Heart left ventricle (tissue), 16 donors: ENCODE measurements around the gene ACSL3. TPM values are rescaled to one million over a fixed set of nuclear protein-coding genes. Genes with fewer than 3 reads are reported as not detected.
A peak's percentile ranks its signal among the peaks of the same experiment; 100 is the strongest.

ENCODE experiments used
- ATAC-seq, 4 donors: fragments of 200-7000 bp; cut with Tn5 transposase; one replicate each; pipeline ENCODE4 v1.9.1; 2020 to 2022; ENCODE audit warnings: moderate library complexity in 4 of 4, mild to moderate bottlenecking in 3 of 4, moderate number of reproducible peaks in 1 of 4
- DNase-seq, 5 donors: peaks; one replicate each; pipeline ENCODE4 v3.0.0-alpha.2; 2020
- H3K27ac ChIP-seq, 12 donors: fragments of 200-600 bp; sonication (generic) in 4 of 12; one replicate each; pipeline versions ENCODE4 v1.5.0 to v1.8.0; 2016 to 2022; ENCODE audit warnings: mild to moderate bottlenecking in 2 of 12
- H3K27me3 ChIP-seq, 9 donors: fragments of 200-600 bp; sonication (generic) in 2 of 9; one replicate each; pipeline versions ENCODE4 v1.5.1 to v1.8.0; 2016 to 2022; ENCODE audit warnings: mild to moderate bottlenecking in 3 of 9
- H3K36me3 ChIP-seq, 9 donors: fragments of 200-600 bp; sonication (generic) in 2 of 9; one replicate each; pipeline versions ENCODE4 v1.5.0 to v1.8.0; 2018 to 2022; ENCODE audit warnings: mild to moderate bottlenecking in 2 of 9
- H3K4me1 ChIP-seq, 12 donors: fragments of 200-600 bp; sonication (generic) in 4 of 12; one replicate each; pipeline versions ENCODE4 v1.5.0 to v1.8.0; 2016 to 2022; ENCODE audit warnings: mild to moderate bottlenecking in 3 of 12
- H3K4me3 ChIP-seq, 12 donors: fragments of 200-600 bp; sonication (generic) in 4 of 12; one replicate each; pipeline versions ENCODE4 v1.5.0 to v1.8.0; 2017 to 2022; ENCODE audit warnings: mild to moderate bottlenecking in 9 of 12, moderate library complexity in 4 of 12
- H3K9me3 ChIP-seq, 12 donors: fragments of 200-600 bp; sonication (generic) in 4 of 12; one replicate each; pipeline versions ENCODE4 v1.5.0 to v1.8.0; 2016 to 2022; ENCODE audit warnings: mild to moderate bottlenecking in 1 of 12
- CTCF ChIP-seq, 12 donors: fragments of 200-600 bp; sonication (generic) in 4 of 12; IDR thresholded peaks; one replicate each; pipeline versions ENCODE4 v1.5.0 to v1.8.0; 2018 to 2022; ENCODE audit warnings: antibody characterized with exemption in 12 of 12, mild to moderate bottlenecking in 5 of 12
- POLR2A ChIP-seq, 2 donors: fragments of 450-650 bp; IDR thresholded peaks; one replicate each; pipeline ENCODE4 v1.6.1; 2017; ENCODE audit warnings: antibody characterized with exemption in 2 of 2, mild to moderate bottlenecking in 2 of 2, moderate library complexity in 2 of 2
- WGBS, 4 donors: extraction: QIAGEN DNeasy Blood & Tissue Kit in 2 of 4; methylation state at CpG; one replicate each; pipeline versions ENCODE4 v1.1.5 to v1.1.7; 2013 to 2018; 5-methylcytosine and 5-hydroxymethylcytosine counted together
- intact Hi-C, 10 donors: fragments of 100-400 bp; cut with DNase I; formaldehyde crosslinking; loops; one replicate each; pipeline versions ENCODE4 v1.11.1 to v1.14.2; 2022
- polyA plus RNA-seq, 2 donors: library from polyadenylated mRNA; stranded (reverse); fragments of 200-250 nt; gene quantifications; one replicate each; pipeline ENCODE4 v1.2.3, GENCODE V29; 2013
- total RNA-seq, 9 donors: library from RNA; depleted of rRNA in 2 of 9; stranded (reverse); fragments of >200 nt in 2 of 9; fragmentation: NEBNext Ultra II Directional in 3 of 9; extraction: Animal tissue kit (Norgen Biotek cat#: 25700) in 3 of 9; gene quantifications; one replicate each; pipeline versions ENCODE4 v1.1.0 to v1.2.4, GENCODE V29; 2016 to 2023
- donor health status: ischemic (EF 13 %, LVEDD 7.1; RV severe dilation, severe dysfunction).
- donor health status: healthy with polysubstance abuse.
- donor health status: DM: no; HTN: yes; CAD: no.
- donor health status: DM: no; HTN: no; CAD: no.
- donor health status: ischemic (EF 25% LVEDD 6.9; RV normal size, moderate dysfunction).
- donor health status: ischemic (EF 25% LVEDD 5.7; RV mildly dilated, moderate dysfunction).
- donor health status: healthy.
- donor health status: DM: yes; HTN: yes; CAD: no.
- donor health status: ischemic (EF 35%, LVEDD 5.7; RV mildly dilated, moderate dysfunction).
- donor health status: nonischemic (EF 11% LVEDD 7.7; RV severe dilation, severe dysfunction).
- donor health status: DM: yes; HTN: yes; CAD: no.
- donor health status: PGD.
- donor health status: ischemic (EF 29% LVEDD 5.4; RV normal size, mild dysfunction).
- donor health status: nonischemic (EF 23%, LVEDD 6.1; RV moderate dilation, normal function).

The ACSL3 gene
- total and polyA plus RNA-seq, 11 donors = 12.0 to 56.8 (median 51.9) TPM

GRCh38 chr2:222935688-222936298, 75.0 kb downstream of the ACSL3 start:
- no peak for TF ChIP-seq CTCF (IDR thresholded peaks at IDR 0.05)
- no peak for TF ChIP-seq POLR2A (IDR thresholded peaks at IDR 0.05)
- Histone ChIP-seq H3K4me3 (no peak overlapping the region), H3K9me3 (peaks cover 0 to 27% (median 17%) of the 10 kb centered on the region in 12 donors), H3K36me3 (peaks cover 0 to 94% (median 56%) of the 10 kb centered on the region in 9 donors), H3K27ac (no peak overlapping the region), H3K4me1 (peaks cover 0 to 3% (median 0%) of the 10 kb centered on the region in 12 donors), H3K27me3 (no peaks in the 10 kb centered on the region)
- WGBS, 4 donors = 93 to 98% (median 96%) methylated on average over 4 of the region's 4 CpGs
- intact Hi-C loops = no loop called here
- no peak for DNase-seq
- ATAC-seq = no peak

GRCh38 chr2:222936705-222937104, 75.9 kb downstream of the ACSL3 start:
- no peak overlapping the region for H3K4me3 ChIP-seq
- DNase-seq (no peak), ATAC-seq (no peak)
- TF ChIP-seq CTCF (IDR thresholded peaks at IDR 0.05) = no peak
- no peak for TF ChIP-seq POLR2A (IDR thresholded peaks at IDR 0.05)
- H3K27me3 ChIP-seq = no peaks in the 10 kb centered on the region
- peaks cover 0 to 93% (median 54%) of the 10 kb centered on the region in 9 donors for H3K36me3 ChIP-seq
- intact Hi-C loops = no loop called here
- H3K27ac ChIP-seq = no peak overlapping the region
- 91 to 98% (median 96%) methylated on average over 7 of the region's 7 CpGs for WGBS, 4 donors
- H3K4me1 ChIP-seq = peaks cover 0 to 3% (median 0%) of the 10 kb centered on the region in 12 donors
- H3K9me3 ChIP-seq = peaks cover 0 to 27% (median 17%) of the 10 kb centered on the region in 12 donors

DNA sequence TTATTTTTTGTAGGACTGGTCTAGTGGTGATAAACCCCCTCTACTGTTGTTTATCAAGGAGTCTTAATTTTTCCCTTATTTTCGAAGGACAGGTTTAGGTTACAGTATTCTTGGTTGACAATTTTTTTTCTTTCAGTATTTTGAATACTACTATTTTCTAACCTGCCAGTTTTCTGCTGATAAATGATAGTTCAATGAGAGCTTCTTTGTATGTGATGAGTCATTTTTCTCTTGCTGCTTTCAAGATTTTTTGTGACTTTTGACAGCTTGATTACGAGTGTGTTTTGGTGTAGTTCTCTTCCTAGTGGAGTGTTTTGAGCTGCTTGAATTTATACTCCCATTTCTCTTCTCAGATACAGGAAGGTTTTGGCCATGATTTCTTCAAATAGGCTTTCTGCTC, 77.5 kb downstream of the ACSL3 start:
- Histone ChIP-seq H3K9me3 (peaks cover 0 to 27% (median 17%) of the 10 kb centered on the region in 12 donors), H3K4me1 (peaks cover 0 to 3% (median 0%) of the 10 kb centered on the region in 12 donors), H3K4me3 (no peak overlapping the region), H3K27me3 (no peaks in the 10 kb centered on the region), H3K27ac (no peak overlapping the region), H3K36me3 (peaks cover 0 to 89% (median 48%) of the 10 kb centered on the region in 9 donors)
- 95 to 99% (median 98%) methylated on average over 2 of the region's 2 CpGs for WGBS, 4 donors
- no peak for DNase-seq
- TF ChIP-seq POLR2A (IDR thresholded peaks at IDR 0.05) = no peak
- TF ChIP-seq CTCF (IDR thresholded peaks at IDR 0.05) = no peak
- intact Hi-C loops = no loop called here
- ATAC-seq = no peak

- 81 to 92% (median 86%) methylated on average over 6 of the region's 6 CpGs for WGBS, 4 donors
Observed at GRCh38 chr2:222939208-222939856, 78.5 kb downstream of the ACSL3 start.

More at GRCh38 chr2:222939208-222939856, 78.5 kb downstream of the ACSL3 start:
- TF ChIP-seq POLR2A (IDR thresholded peaks at IDR 0.05) (no peak), CTCF (IDR thresholded peaks at IDR 0.05) (peak; percentile 46 to 69 (median 60))
- intact Hi-C loops = no loop called here
- Histone ChIP-seq H3K4me3 (no peak overlapping the region), H3K4me1 (peaks cover 0 to 3% (median 0%) of the 10 kb centered on the region in 12 donors), H3K9me3 (peaks cover 0 to 27% (median 17%) of the 10 kb centered on the region in 12 donors), H3K27me3 (no peaks in the 10 kb centered on the region), H3K27ac (no peak overlapping the region), H3K36me3 (peaks cover 0 to 79% (median 38%) of the 10 kb centered on the region in 9 donors)
- DNase-seq (peak in 3 of 5 donors; percentile 20 to 42 (median 28)), ATAC-seq (peak; percentile 49 to 90 (median 80))
